Spinal cord (tissue), 10 donors: Measurements from ENCODE around the gene TMEM184A. TPM values are rescaled to one million over a fixed set of nuclear protein-coding genes. Genes with fewer than 3 reads are reported as not detected.

ENCODE experiments used
- DNase-seq, 6 donors: peaks; one replicate each; pipeline versions ENCODE4 v3.0.0 to v3.0.0-alpha.2; 2013 to 2015; ENCODE audit warnings: low spot score in 6 of 6, low read depth in 4 of 6
- H3K27ac ChIP-seq: one replicate; pipeline ENCODE4 v1.5.1; 2013; ENCODE audit warnings: low read depth, low read length, control low read depth
- H3K27me3 ChIP-seq: one replicate; pipeline ENCODE4 v1.6.1; 2013; ENCODE audit warnings: low read length; ENCODE audit not compliant: control insufficient read depth, insufficient read depth
- H3K36me3 ChIP-seq: one replicate; pipeline ENCODE4 v1.6.1; 2013; ENCODE audit warnings: low read length; ENCODE audit not compliant: control insufficient read depth, insufficient read depth
- H3K4me1 ChIP-seq: one replicate; pipeline ENCODE4 v1.6.1; 2013; ENCODE audit warnings: low read length; ENCODE audit not compliant: control insufficient read depth, insufficient read depth
- H3K4me3 ChIP-seq: one replicate; pipeline ENCODE4 v1.5.1; 2013; ENCODE audit warnings: low read depth, low read length, control low read depth
- H3K9me3 ChIP-seq: one replicate; pipeline ENCODE4 v1.6.1; 2013; ENCODE audit warnings: low read length; ENCODE audit not compliant: control insufficient read depth, insufficient read depth
- WGBS: methylation state at CpG from one replicate; pipeline ENCODE4 v1.1.5; 2013; ENCODE audit warnings: missing lambda C conversion rate; ENCODE audit not compliant: insufficient coverage; 5-methylcytosine and 5-hydroxymethylcytosine counted together
- polyA plus RNA-seq, 2 donors: library from polyadenylated mRNA; unstranded; fragments of 120-200 nt; gene quantifications; one replicate each; pipeline ENCODE4 v1.2.1, GENCODE V29; 2013; ENCODE audit not compliant: insufficient read length in 2 of 2
- total RNA-seq, 2 donors: library from RNA; depleted of rRNA in 1 of 2; stranded (reverse); fragments of 120-200 nt in 1 of 2; fragments of >200 nt in 1 of 2; gene quantifications; one replicate each; pipeline versions ENCODE4 v1.2.3 to v1.2.4, GENCODE V29; 2013 to 2014
- donor health status: healthy.

Gene TMEM184A
- total and polyA plus RNA-seq, 4 donors = 0.20 to 2.3 (median 0.54) TPM

DNA sequence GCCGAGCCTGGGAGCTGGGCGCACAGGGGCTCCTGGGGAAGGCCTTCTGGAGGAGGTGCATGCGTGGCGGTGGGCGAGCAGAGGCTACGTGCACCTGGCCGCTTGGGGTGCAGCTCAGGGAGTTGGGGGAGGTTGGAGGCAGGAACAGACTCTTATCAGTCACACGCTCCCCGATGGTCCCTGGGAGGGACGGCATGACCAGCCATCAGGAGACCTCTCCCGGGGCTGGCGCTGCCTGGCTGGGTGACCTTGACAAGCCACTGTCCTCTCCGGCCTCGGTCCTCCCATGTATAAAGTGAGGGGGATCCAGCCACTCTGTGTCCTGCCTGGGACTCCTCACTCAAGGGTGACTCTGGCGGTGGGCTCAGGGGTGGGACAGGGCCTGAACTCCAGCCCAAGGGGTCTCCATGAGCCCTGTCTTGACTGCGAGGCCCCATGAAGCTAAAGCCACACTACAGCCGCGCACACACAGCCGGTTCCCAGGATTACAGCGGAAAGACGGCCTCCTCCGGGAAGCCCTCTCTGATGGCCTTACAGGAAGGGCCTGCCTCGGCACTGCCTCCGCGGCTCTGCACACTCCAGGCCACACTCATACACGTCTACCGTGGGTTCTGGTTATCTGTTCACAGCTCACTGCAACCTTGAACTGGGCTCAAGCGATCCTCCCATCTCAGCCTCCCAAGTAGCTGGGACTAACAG, 2.3 kb downstream of the TMEM184A start:
- no peak overlapping the region for H3K27ac ChIP-seq
- H3K36me3 ChIP-seq = peaks cover 25% of the 10 kb centered on the region
- DNase-seq = no peak
- no peaks in the 10 kb centered on the region for H3K9me3 ChIP-seq
- no peak overlapping the region for H3K4me3 ChIP-seq
- WGBS = 88% methylated on average over 28 of the region's 28 CpGs
- no peaks in the 10 kb centered on the region for H3K27me3 ChIP-seq
- H3K4me1 ChIP-seq = peaks cover 10% of the 10 kb centered on the region

DNA sequence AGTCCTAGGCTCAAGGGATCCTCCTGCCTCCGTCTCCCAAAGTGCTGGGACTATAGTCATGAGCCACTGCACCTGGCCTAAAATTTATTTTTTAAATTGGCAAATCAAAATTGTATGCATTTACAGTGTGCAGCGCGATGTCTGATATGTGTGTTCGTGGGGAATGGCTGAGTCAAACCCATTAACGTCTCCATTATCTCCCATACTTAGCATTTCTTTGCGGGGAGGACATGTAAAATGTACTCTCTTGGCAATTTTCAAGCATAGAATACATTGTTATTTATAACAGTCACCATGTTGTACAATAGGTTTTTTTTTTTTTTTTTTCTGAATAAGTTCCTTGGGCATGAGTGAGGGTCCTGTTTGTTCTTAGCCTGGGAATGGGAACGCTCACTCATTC, 3.8 kb downstream of the TMEM184A start:
- Histone ChIP-seq H3K4me1 (peaks cover 10% of the 10 kb centered on the region), H3K9me3 (no peaks in the 10 kb centered on the region), H3K4me3 (no peak overlapping the region), H3K27me3 (no peaks in the 10 kb centered on the region), H3K36me3 (peaks cover 34% of the 10 kb centered on the region), H3K27ac (no peak overlapping the region)
- 100% methylated on average over 1 of the region's 7 CpGs for WGBS
- no peak for DNase-seq

DNA sequence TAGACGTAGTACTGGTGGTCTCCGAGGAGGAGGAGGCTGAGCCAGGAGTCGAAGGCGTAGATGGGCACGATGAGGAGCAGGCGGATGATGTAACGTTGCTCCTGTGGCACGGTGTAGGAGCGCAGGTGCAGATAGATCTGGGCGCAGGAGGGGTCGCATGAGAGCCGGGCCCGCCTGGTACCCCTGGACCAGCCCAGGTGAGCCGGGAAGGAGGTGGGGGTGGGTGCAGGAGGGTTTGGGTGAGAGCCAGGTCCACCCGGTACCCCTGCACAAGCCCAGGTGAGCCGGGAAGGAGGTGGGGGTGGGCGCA, 5.2 kb downstream of the TMEM184A start:
- peaks cover 43% of the 10 kb centered on the region for H3K36me3 ChIP-seq
- H3K27ac ChIP-seq = no peak overlapping the region
- H3K9me3 ChIP-seq = no peaks in the 10 kb centered on the region
- H3K27me3 ChIP-seq = no peaks in the 10 kb centered on the region
- peaks cover 9% of the 10 kb centered on the region for H3K4me1 ChIP-seq
- 92% methylated on average over 15 of the region's 17 CpGs for WGBS
- DNase-seq = no peak
- no peak overlapping the region for H3K4me3 ChIP-seq

DNA sequence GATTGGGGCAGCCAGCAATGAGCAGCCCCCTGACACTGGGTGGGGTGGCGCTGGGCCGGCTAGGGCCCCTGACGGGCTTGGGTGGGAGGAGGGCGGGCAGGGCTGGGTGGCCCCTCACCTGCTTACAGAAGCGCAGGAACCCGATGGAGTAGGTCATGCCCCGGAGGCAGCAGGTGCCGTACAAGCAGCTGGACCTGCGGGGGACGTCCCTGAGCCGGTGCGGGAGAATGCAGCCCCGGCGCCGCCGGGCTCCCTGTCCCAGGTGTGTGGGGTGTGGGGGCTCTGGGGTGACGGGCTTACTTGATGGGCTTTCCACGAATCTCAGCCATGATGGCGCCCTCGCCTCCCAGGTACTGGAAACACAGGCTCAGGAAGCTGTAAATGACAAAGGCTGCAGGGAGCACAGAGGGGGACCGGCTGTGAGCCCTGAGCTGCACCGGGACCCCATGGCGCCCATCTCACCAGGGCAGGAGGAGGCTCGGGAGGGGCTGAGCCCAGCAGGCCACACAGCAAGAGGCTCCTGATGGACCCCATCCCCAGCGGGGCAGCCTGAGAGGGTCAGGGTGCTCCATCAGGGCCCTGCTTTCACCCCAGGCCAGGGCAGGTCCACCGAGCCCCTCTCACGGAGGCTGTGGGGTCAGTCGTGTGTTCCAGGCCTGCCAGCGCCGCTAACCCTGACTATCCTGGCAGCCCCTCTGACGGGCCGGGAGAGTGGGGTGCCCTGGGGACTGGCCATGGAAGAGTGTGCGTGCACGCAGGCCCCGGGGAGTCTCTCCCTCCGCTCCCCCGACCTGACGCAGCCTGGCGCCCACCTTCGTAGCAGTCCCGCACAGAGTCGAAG, 5.8 kb downstream of the TMEM184A start:
- Histone ChIP-seq H3K4me3 (no peak overlapping the region), H3K36me3 (peaks cover 47% of the 10 kb centered on the region), H3K9me3 (no peaks in the 10 kb centered on the region), H3K4me1 (peaks cover 4% of the 10 kb centered on the region), H3K27ac (no peak overlapping the region), H3K27me3 (no peaks in the 10 kb centered on the region)
- DNase-seq = no peak
- 86% methylated on average over 42 of the region's 42 CpGs for WGBS

DNA sequence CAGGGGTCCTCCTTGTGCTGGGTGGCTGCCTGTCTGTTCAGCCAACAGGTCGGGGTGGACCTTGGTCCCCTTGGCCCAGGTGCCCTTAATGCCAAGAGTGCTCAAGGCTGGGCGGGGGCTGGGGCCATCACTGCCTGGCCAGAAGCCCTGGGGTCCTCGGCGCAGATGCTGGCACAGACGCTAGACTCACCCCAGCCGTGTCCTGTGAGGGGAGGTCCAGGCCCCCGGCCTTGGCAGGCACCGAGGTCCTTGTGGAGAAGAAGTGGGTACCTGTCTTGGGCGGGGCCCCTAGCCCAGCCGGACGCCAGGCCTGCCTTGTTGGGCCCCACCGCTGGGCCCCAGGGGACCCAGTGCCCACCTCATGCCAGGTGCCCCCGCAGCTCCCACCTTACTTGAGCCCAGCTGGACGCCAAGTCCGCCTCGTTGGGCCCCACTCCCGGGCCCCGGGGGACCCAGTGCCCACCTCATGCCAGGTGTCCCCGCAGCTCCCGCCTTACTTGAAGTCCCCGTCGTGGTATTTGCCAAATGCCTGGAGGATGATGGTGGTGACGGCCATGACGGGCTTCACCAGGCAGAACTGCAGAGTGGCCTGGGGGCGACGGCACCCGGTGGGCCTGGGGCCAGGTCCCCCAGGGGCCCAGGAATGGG, 6.5 kb downstream of the TMEM184A start:
- Histone ChIP-seq H3K4me3 (no peak overlapping the region), H3K27me3 (no peaks in the 10 kb centered on the region), H3K27ac (no peak overlapping the region), H3K36me3 (peaks cover 53% of the 10 kb centered on the region), H3K9me3 (no peaks in the 10 kb centered on the region), H3K4me1 (no peaks in the 10 kb centered on the region)
- WGBS = 94% methylated on average over 27 of the region's 27 CpGs
- no peak for DNase-seq

DNA sequence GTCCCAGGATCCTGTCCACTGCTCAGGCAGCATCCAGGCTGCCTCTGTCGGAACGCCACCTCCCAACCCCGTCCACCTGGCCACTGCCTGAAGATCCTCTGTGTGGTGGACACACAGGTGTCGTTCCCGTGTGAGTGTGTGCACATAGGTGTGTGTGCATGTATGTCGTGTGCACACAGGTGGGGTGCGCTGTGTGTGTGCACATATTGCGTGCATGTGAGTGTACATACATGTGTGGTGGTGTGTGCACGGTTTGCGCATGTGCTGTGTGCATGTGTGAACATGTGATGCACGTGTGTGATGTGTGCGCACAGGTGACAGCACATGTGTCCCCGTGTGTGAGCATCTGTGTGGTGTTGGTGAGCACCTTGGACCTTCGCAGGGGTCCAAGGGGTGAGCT, 7.1 kb downstream of the TMEM184A start:
- no peak overlapping the region for H3K27ac ChIP-seq
- H3K27me3 ChIP-seq = no peaks in the 10 kb centered on the region
- H3K4me1 ChIP-seq = no peaks in the 10 kb centered on the region
- peaks cover 55% of the 10 kb centered on the region for H3K36me3 ChIP-seq
- H3K9me3 ChIP-seq = no peaks in the 10 kb centered on the region
- no peak for DNase-seq
- no peak overlapping the region for H3K4me3 ChIP-seq
- WGBS = 86% methylated on average over 14 of the region's 14 CpGs

DNA sequence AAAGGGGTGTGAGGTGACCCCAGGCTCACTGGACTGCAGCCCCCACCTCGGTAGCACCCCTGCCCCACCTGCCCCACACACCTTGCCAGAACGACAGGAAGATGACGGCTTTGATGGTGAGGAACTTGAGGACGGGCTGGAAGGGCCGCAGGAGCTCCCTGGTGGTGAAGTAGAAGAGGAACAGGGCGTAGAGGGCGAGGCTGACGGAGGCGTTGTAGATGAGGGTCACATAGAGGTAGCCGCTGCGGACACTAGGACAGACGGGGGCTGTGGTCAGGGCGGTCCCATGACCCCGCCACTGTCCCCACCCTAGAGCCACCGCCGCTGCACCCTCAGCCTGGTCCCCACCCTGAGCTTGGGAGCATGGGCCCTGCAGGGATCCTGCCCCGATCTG, 7.6 kb downstream of the TMEM184A start:
- 84% methylated on average over 14 of the region's 17 CpGs for WGBS

DNA sequence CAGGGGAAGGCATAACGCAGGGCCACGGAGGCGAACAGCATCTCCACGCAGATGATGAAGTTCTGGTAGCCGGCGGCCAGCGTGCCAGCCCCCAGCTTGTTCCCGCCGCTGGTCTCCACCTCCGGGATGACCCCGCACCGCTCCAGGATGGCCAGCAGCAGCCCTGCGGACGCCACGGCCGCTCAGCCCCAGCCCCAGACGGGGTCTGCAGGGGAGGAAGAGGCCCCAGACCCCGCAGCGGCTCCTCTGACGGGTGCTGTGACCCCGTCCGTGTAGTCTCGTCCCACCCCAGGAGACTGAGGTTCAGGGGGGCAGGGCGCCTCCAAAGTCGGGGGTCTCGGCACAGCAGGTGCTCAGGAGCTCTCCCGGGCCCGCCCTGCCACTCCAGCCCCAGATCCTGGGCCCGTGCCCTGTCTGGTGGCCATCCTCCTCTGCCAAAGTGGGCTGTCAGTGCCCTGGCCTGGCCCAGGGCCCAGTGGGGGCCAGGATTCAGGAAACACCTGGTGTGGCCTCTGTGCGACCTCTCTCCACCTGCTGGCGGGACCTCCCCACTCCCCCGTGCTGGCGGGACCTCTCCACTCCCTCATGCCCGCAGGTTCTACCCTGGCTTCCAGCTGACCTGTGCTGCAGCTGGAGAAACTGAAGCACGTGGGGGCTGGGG, 8.1 kb downstream of the TMEM184A start:
- WGBS = 77% methylated on average over 35 of the region's 35 CpGs

More for the DNA sequence above, 7.6 kb downstream of the TMEM184A start:
- Histone ChIP-seq H3K9me3 (no peaks in the 10 kb centered on the region), H3K4me1 (no peaks in the 10 kb centered on the region), H3K27me3 (no peaks in the 10 kb centered on the region), H3K27ac (no peak overlapping the region), H3K4me3 (no peak overlapping the region), H3K36me3 (peaks cover 59% of the 10 kb centered on the region)
- no peak for DNase-seq

DNA sequence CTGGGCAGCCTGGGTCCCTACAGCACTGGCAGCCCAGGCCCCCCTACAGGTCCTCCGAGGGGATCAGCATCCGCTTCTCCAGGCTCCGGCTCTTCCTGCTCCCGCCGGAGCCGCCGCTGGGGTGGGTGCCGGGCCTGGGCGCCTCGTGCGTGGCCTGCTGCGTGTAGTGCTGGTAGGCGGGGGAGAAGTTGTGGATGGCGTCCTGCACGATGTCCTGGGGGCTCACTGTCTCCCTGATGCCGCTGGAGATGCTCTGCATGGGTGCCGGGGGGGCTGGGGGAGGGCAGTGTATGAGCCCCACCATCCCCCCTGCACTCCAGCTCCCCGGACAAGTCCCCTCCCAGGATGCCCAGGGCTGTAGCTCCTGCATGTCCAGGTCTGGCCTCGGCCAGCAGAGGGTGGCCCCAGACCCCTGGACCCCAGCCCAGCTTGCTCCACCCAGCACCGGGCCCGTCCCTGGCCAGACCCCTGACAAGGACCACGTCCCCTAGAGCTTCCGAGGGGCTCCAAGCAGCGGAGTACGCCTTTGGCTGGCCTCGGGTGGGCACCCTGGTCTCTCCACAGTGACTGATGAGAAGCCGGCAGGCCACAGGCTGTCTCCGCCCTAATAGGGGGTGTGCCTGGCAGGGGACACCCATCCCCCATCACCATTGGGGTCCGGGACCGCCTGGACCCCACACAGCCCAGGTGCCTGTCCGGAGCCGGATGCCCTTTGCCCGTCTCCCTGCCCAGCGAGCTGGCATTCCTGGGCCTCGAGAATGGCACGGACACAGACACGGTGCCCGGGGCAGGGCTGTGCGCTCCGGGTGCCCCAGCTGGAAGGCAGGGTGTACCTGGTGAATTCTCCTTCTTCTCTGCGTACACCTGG, 8.9 kb downstream of the TMEM184A start:
- Histone ChIP-seq H3K27ac (no peak overlapping the region), H3K4me3 (no peak overlapping the region), H3K36me3 (peaks cover 72% of the 10 kb centered on the region), H3K27me3 (no peaks in the 10 kb centered on the region), H3K9me3 (no peaks in the 10 kb centered on the region), H3K4me1 (no peaks in the 10 kb centered on the region)
- no peak for DNase-seq
- 81% methylated on average over 40 of the region's 41 CpGs for WGBS

More for the DNA sequence above, 8.1 kb downstream of the TMEM184A start:
- Histone ChIP-seq H3K27me3 (no peaks in the 10 kb centered on the region), H3K36me3 (peaks cover 65% of the 10 kb centered on the region), H3K4me3 (no peak overlapping the region), H3K27ac (no peak overlapping the region), H3K4me1 (no peaks in the 10 kb centered on the region), H3K9me3 (no peaks in the 10 kb centered on the region)
- no peak for DNase-seq
